ENCODE measurements around the gene FAM120B. TPM values are rescaled to one million over a fixed set of nuclear protein-coding genes. Genes with fewer than 3 reads are reported as not detected.
"Not testable (repeated sequence)": the region's sequence is repeated elsewhere in the genome, so short reads cannot be mapped to it uniquely, and the experiment has no call there.

FAM120B gene
- total RNA-seq, 2 experiments from 2014 or later, result 23.9 to 25.0 TPM

DNA sequence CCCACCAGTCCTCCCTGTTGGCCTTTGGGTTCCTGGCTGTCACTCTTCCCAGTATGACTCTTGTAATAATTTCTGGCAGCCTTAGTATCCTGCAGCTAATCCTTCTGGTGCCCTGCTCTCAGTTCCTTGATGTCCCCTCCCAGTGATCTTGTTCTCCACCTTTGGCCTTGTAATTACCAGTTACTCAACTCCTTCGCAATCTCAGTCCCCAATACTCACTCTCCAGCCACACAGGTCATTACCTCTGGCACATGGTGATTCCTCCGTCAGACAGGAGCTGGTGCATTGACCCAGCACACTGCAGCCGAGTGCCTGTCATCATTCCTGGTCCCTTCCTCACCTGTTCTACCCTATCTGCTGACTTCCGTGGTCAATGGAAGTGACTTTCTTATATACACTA is 101.4 kb downstream of the FAM120B start:
- Mint-ChIP-seq H3K4me3 (no peak overlapping the region), H3K9me3 (no peaks in the 10 kb centered on the region), H3K36me3 (ENCODE audit: low read depth) (peaks cover 35% of the 10 kb centered on the region), H3K4me1 (no peaks in the 10 kb centered on the region), H3K27ac (no peak overlapping the region), H3K27me3 (peaks cover 15% of the 10 kb centered on the region)
- CTCF ChIA-PET, result no interaction called here
- POLR2A ChIA-PET, result no interaction called here
- DNase-seq, result no peak

DNA sequence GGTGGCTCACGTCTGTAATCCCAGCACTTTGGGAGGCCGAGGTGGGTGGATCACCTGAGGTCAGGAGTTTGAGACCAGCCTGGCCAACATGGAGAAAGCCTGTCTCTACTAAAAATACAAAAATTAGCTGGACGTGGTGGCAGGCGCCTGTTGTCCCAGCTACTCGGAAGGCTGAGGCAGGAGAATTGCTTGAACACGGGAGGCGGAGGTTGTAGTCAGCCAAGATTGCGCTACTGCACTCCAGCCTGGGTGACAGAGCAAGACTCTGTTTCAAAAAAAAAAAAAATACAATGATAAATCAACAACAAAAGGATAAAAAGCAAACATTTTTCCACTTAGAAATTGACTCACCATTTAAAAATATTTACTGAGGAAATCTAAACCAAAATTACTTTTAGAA is 103.2 kb downstream of the FAM120B start:
- POLR2A ChIA-PET, CTCF ChIA-PET: not testable (repeated sequence)
- peaks cover 20% of the 10 kb centered on the region for H3K27me3 Mint-ChIP-seq

DNA sequence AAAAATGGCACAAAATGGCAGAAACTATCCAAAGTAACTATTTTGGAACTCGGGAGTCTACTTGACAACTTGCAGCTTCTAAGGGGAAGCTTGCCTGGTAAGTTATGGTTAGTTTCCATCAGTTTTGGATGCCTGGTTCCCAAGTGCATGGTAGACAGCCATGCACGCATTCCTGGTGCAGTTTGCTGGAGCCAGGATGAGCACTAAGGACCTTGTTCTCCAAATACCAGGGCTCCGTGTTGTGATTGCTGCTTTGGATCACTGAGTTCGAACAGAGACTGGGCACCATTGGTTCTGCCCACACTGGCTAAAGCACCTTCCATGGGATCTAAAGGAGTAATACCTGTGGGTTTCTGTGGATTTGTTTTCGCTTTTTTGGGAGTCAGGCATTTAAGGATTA is 103.7 kb downstream of the FAM120B start:
- ChIA-PET POLR2A (no interaction called here), CTCF (no interaction called here)
- H3K9me3 Mint-ChIP-seq, result no peaks in the 10 kb centered on the region
- H3K4me1 Mint-ChIP-seq, result no peaks in the 10 kb centered on the region
- H3K27ac Mint-ChIP-seq, result no peak overlapping the region
- peaks cover 19% of the 10 kb centered on the region for H3K36me3 Mint-ChIP-seq (ENCODE audit: low read depth)
- no peak overlapping the region for H3K4me3 Mint-ChIP-seq
- peaks cover 20% of the 10 kb centered on the region for H3K27me3 Mint-ChIP-seq
- DNase-seq, result no peak

More for the DNA sequence above, 103.2 kb downstream of the FAM120B start:
- not testable (repeated sequence) for DNase-seq, H3K4me3 Mint-ChIP-seq, H3K9me3 Mint-ChIP-seq, H3K27ac Mint-ChIP-seq, H3K4me1 Mint-ChIP-seq
- peaks cover 24% of the 10 kb centered on the region for H3K36me3 Mint-ChIP-seq (ENCODE audit: low read depth)

DNA sequence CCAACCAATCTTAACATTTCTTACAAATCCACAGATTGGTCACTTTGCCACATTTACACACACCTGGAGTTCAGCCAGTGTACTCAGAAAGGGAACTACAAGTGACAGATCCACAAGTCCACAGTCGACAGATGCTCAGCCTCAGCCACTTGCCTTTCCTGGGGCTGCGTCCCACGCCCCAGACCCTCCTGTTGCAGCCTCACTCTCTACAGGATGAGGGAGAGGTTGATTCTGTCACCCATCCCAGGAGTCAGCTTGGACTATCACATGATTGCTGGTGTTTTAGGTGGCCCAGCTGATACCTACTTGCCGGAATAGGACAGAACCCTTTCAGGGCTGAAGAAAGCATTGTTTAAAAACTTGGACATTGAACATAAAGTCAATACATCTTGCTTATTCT is 108.8 kb downstream of the FAM120B start:
- no peak for DNase-seq
- H3K4me3 Mint-ChIP-seq, result no peak overlapping the region
- no peaks in the 10 kb centered on the region for H3K9me3 Mint-ChIP-seq
- peaks cover 22% of the 10 kb centered on the region for H3K27me3 Mint-ChIP-seq
- ChIA-PET CTCF (no interaction called here), POLR2A (no interaction called here)
- no peaks in the 10 kb centered on the region for H3K36me3 Mint-ChIP-seq (ENCODE audit: low read depth)
- no peaks in the 10 kb centered on the region for H3K4me1 Mint-ChIP-seq
- H3K27ac Mint-ChIP-seq, result no peak overlapping the region

GRCh38 chr6:170416303-170416702 is 109.7 kb downstream of the FAM120B start:
- Mint-ChIP-seq H3K4me3 (no peak overlapping the region), H3K36me3 (ENCODE audit: low read depth) (no peaks in the 10 kb centered on the region), H3K27me3 (peaks cover 15% of the 10 kb centered on the region), H3K9me3 (no peaks in the 10 kb centered on the region), H3K27ac (no peak overlapping the region), H3K4me1 (no peaks in the 10 kb centered on the region)
- POLR2A ChIA-PET, result no interaction called here
- CTCF ChIA-PET, result no interaction called here
- no peak for DNase-seq

GRCh38 chr6:170416959-170417606 is 110.5 kb downstream of the FAM120B start:
- H3K4me3 Mint-ChIP-seq, result no peak overlapping the region
- ChIA-PET POLR2A (no interaction called here), CTCF (no interaction called here)
- H3K27ac Mint-ChIP-seq, result no peak overlapping the region
- H3K27me3 Mint-ChIP-seq, result peaks cover 17% of the 10 kb centered on the region
- no peak for DNase-seq
- no peaks in the 10 kb centered on the region for H3K4me1 Mint-ChIP-seq
- H3K36me3 Mint-ChIP-seq (ENCODE audit: low read depth), result no peaks in the 10 kb centered on the region
- H3K9me3 Mint-ChIP-seq, result no peaks in the 10 kb centered on the region

GRCh38 chr6:170417881-170418280 is 111.3 kb downstream of the FAM120B start:
- POLR2A ChIA-PET, result no interaction called here
- H3K9me3 Mint-ChIP-seq, result no peaks in the 10 kb centered on the region
- H3K4me1 Mint-ChIP-seq, result no peaks in the 10 kb centered on the region
- no peaks in the 10 kb centered on the region for H3K36me3 Mint-ChIP-seq (ENCODE audit: low read depth)
- no peak for DNase-seq
- no peak overlapping the region for H3K27ac Mint-ChIP-seq
- CTCF ChIA-PET, result no interaction called here
- peaks cover 14% of the 10 kb centered on the region for H3K27me3 Mint-ChIP-seq
- H3K4me3 Mint-ChIP-seq, result no peak overlapping the region

- H3K9me3 Mint-ChIP-seq, result no peaks in the 10 kb centered on the region
- H3K27ac Mint-ChIP-seq, result no peak overlapping the region
- ChIA-PET CTCF (no interaction called here), POLR2A (no interaction called here)
- H3K36me3 Mint-ChIP-seq (ENCODE audit: low read depth), result no peaks in the 10 kb centered on the region
- peaks cover 12% of the 10 kb centered on the region for H3K27me3 Mint-ChIP-seq
- no peak for DNase-seq
- H3K4me3 Mint-ChIP-seq, result no peak overlapping the region
- no peaks in the 10 kb centered on the region for H3K4me1 Mint-ChIP-seq
These were observed 113.7 kb downstream of the FAM120B start for GRCh38 chr6:170420283-170420682.

DNA sequence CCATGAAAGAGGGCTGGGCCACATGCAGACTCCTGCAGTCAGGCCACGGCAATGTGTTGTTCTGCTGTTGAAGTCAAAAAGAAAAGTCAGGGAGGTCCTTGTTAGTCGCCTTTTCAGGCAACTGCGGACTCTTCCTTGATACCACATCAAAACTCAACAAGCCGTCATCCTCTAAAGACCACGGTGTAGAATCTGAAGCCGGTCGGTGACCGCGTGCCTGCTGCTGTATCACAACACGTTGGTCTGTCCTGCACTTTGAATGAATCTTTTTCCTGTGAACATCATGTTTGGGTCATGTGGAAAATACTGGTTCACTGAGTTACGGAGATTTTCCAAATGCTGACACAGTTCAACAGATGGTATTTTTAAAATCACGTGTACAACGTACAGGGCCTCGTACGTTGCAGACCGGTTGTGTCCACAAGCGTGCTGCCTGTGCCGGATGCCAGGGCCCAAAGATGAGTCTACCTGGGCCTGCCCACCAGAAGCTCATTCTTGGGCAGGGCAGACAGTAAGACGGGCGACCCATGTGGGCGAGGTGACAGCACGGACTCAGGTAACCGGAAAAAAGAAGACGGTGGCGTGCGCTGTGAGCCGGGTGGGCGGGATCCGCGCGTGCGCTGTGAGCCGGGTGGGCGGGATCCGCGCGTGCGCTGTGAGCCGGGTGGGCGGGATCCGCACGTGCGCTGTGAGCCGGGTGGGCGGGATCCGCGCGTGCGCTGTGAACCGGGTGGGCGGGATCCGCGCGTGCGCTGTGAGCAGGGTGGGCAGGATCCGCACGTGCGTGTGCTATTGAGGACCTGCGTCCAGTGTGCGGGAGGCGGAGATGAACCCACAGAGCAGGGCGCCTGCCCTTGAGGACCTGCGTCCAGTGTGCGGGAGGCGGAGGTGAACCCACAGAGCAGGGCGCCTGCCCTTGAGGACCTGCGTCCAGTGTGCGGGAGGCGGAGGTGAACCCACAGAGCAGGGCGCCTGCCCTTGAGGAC is 114.5 kb downstream of the FAM120B start:
- DNase-seq, result no peak
- Mint-ChIP-seq H3K9me3 (no peaks in the 10 kb centered on the region), H3K4me3 (no peak overlapping the region), H3K27me3 (peaks cover 14% of the 10 kb centered on the region), H3K4me1 (no peaks in the 10 kb centered on the region), H3K36me3 (ENCODE audit: low read depth) (no peaks in the 10 kb centered on the region), H3K27ac (no peak overlapping the region)
- CTCF ChIA-PET, result no interaction called here
- POLR2A ChIA-PET, result no interaction called here

GRCh38 chr6:170421921-170422320 is 115.4 kb downstream of the FAM120B start:
- Mint-ChIP-seq H3K4me3 (no peak overlapping the region), H3K27ac (no peak overlapping the region), H3K27me3 (peaks cover 22% of the 10 kb centered on the region), H3K36me3 (ENCODE audit: low read depth) (no peaks in the 10 kb centered on the region), H3K9me3 (no peaks in the 10 kb centered on the region), H3K4me1 (no peaks in the 10 kb centered on the region)
- POLR2A ChIA-PET, result no interaction called here
- DNase-seq, result no peak
- CTCF ChIA-PET, result no interaction called here

GRCh38 chr6:170423030-170423429 is 116.5 kb downstream of the FAM120B start:
- no peaks in the 10 kb centered on the region for H3K9me3 Mint-ChIP-seq
- no peak overlapping the region for H3K27ac Mint-ChIP-seq
- no peaks in the 10 kb centered on the region for H3K36me3 Mint-ChIP-seq (ENCODE audit: low read depth)
- DNase-seq, result no peak
- no peaks in the 10 kb centered on the region for H3K4me1 Mint-ChIP-seq
- H3K4me3 Mint-ChIP-seq, result no peak overlapping the region
- POLR2A ChIA-PET, result no interaction called here
- CTCF ChIA-PET, result no interaction called here
- H3K27me3 Mint-ChIP-seq, result peaks cover 32% of the 10 kb centered on the region

DNA sequence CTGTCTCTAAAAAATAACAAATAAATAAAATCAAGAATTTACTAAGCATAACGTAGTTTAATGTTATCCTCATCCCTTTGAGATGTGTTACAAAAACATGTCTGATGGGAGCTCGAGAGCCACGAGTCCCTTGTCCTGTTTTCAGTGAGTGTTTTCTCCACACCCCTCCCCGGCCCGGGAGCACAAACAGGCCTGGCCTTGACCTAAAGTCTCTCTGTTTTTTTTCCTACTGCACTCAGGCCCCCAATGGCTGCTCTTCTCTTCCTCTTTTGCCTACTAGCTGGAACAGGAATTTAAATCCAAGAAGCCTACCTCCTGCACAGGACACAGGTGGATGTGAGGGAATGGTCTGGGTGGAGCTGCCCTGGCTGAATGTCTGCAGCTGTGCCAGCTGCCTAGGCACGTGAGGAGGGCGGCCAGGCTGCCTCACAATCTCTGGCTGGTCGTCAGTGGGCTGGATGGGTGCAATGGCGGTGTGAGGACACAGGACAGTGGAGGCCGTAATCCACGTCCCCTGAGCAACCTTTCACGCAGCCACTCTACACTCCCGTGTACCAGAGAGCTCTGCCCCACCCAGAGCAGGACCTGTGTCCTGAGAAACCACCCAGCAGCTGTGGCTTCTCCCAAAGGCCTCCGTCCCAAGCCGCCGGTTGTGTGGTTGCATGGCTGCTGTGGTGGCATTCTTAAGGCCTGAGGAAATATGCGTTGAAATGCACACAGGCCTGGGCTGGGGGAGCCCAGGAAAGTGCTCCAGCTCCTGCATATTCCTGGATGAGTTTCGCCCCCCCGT is 117.5 kb downstream of the FAM120B start:
- Mint-ChIP-seq H3K27ac (no peak overlapping the region), H3K4me1 (no peaks in the 10 kb centered on the region), H3K36me3 (ENCODE audit: low read depth) (no peaks in the 10 kb centered on the region), H3K27me3 (peaks cover 32% of the 10 kb centered on the region), H3K4me3 (no peak overlapping the region), H3K9me3 (no peaks in the 10 kb centered on the region)
- ChIA-PET CTCF (no interaction called here), POLR2A (no interaction called here)
- no peak for DNase-seq

DNA sequence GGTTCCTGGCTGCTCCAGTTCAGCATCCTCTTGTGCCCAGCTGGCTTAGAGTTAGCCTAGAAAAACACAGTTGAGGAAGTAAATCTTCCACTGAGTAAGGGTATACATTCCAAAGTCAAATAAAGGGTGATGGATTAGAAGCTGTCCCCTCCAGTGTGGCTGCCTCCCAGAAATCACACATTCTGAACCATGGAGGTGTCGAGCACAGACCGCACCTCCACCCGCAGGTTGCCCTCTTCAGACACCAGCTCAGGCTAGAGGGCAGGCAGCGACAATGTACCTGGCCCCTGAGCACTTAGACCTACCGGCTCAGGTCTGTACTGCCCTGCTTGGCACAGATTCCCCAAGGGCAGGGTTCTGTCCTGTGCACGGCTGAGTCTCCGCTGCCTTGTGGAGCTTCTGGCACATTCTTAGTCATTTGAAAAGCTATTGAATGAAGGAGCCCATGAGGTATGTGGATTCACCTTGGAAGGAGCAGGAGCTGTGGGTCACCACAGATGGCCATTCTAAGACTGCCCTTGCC is 118.1 kb downstream of the FAM120B start:
- H3K36me3 Mint-ChIP-seq (ENCODE audit: low read depth), result no peaks in the 10 kb centered on the region
- no peak overlapping the region for H3K4me3 Mint-ChIP-seq
- CTCF ChIA-PET, result no interaction called here
- no peak overlapping the region for H3K27ac Mint-ChIP-seq
- POLR2A ChIA-PET, result no interaction called here
- DNase-seq, result no peak
- H3K27me3 Mint-ChIP-seq, result peaks cover 37% of the 10 kb centered on the region
- H3K9me3 Mint-ChIP-seq, result no peaks in the 10 kb centered on the region
- H3K4me1 Mint-ChIP-seq, result no peaks in the 10 kb centered on the region
